GM21367 (cell line): Measurements from ENCODE around the gene KRT27.

Source experiments
- ATAC-seq: cut with Tn5 transposase; IDR thresholded peaks from one replicate; pipeline ENCODE4 v1.9.1; 2021; ENCODE audit not compliant: unreplicated experiment

KRT27 gene

DNA sequence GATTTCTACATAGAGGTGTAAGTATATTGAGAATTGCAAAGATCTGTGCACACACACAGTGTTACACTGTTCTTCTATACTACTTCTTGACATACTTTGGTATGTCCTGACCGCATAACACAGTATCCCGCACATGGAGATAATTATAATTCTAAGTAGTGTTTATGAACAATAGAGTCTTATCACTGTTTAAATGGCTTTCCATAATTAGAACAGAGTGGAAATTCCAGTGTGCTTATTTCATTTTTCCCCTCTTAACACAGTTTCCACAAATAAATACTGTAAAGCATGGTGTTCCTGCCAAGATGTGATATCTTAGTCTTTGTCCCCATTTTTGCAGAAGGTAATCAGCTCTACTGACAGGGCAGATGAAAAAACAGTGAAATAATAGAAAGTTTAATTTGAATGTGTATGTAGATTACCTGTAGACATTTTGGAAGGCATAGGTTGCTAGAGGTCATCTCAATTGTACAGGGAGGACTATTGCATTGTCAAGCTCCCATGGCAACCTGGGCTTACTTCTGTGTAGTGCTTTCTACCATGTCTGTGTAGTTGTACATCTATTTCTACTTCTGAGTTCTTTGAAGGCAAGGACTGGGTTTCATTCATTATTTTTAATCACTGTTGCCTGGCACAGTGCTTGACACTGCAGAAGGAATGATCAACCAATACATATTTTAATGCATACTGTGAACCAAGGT lies 27.5 kb upstream of the KRT27 start:
- ATAC-seq = no peak

DNA sequence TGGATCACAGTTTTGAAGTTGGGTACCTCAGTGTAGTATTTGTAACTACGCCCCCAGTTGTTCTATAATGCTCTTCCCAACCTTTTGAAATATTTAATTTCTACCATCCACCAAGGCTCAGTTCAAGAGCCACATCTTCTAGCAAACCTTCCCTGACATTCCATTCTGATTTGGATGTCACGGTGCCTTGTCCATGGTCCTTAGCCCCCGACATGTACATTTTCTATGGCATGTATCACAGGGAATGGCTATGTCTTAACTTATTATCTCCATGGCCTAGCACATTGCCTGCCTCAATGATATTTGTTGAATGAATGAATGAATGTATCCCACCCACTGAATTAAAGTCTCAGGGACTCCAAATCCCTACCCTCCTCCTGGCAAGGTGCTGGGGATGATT lies 23.8 kb upstream of the KRT27 start:
- no peak for ATAC-seq

DNA sequence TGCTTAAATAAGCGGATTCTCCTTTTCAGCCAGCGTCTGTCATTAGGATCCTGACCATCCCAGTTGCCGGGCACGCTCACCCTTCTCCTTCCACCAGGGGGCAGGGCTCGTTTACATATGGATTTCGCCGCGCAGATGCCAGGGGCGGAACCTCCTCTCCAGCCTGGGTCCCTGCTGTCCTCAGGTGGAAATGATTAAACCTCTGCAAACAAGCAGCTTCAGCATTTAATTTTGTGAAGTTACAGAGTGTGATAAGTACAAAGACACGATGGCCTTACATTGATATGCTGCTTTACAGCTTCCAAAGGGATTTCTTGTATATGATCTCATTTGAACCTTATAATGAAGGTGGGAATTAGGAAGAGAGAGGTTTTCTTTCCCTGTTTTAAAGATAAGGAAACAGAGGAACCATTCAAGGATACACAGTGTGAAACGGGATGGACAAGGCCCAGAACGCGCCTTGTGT lies 21.3 kb upstream of the KRT27 start:
- ATAC-seq = no peak

DNA sequence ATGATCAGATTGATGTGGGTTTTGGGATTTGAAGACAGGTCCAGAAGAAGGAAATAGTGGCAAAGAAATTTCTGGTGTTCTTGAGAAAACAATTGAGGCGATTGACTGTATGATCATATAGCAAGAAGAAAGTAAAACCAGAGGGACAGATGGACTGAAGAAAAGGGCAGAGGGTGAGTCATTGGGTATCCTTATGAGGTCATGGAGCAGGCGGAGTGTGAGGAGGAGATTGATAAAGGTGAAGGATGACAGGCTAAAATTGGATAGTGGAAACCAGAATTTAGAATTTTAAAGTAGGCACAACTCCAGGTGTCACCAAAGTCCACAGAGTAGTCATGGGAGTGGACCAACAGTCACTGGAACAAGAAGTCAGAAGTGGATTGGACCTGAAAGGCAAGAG lies 18.8 kb upstream of the KRT27 start:
- ATAC-seq = no peak

DNA sequence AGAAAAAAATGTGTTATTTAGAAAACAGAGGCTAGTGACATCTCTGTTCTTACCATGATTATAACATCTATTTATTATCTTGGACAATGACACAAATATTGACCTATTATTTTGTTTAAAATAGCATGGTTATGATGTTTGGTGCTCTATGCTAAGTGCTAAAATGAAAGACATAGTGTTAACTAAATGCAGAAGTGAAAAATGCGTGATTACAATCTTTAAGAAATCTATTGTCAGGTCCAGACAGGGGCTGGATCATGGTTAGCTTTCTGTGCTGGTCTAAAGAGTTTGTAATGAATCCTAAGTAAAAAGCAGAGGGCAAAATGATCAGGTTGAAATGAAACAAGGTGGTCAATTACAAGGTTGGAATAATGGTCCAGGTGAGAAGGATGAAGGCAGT lies 18.0 kb upstream of the KRT27 start:
- no peak for ATAC-seq

DNA sequence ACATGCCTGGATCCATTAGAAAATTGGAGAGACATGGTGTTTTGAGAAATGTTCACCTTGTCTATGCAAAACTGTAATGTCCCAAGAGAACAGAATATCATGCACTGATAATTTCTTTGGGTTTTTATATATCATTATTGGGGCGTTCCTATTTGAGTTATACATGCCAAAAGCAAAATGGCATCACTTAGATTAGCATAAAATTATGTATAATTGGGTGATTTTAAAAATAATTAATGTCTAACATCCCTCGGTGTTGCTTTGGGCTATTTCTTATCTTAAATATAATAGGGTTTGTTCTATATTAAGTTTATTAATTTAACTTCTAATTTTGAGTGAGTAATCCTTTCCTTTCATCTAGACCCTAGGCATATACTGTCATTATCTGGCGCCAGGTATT lies 17.5 kb upstream of the KRT27 start, which contains the start of gene KRT28:
Gene KRT28, minus strand, starts transcription at position 101 of the 400 bp plus-strand sequence. Its CDS starts 66 bp downstream, at position 35.
- no peak for ATAC-seq

DNA sequence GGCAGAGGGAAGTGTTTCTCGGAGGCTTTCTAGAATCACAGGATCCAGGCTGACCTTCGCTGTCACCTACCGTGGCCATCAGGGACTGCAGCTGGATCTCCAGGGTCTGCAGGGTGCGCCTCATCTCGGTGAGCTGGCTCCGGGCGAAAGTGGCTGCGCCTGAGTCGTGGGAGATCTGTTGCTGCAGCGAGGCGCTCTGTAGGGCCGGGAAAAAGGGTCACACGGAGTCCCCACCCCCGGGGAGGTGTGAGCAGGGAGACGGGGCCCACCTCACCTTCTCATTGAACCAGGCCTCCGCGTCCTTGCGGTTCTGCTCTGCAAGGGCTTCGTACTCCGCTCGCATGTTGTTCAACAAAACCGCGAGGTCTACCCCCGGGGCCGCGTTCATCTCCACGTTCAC lies 14.5 kb upstream of the KRT27 start:
- no peak for ATAC-seq

DNA sequence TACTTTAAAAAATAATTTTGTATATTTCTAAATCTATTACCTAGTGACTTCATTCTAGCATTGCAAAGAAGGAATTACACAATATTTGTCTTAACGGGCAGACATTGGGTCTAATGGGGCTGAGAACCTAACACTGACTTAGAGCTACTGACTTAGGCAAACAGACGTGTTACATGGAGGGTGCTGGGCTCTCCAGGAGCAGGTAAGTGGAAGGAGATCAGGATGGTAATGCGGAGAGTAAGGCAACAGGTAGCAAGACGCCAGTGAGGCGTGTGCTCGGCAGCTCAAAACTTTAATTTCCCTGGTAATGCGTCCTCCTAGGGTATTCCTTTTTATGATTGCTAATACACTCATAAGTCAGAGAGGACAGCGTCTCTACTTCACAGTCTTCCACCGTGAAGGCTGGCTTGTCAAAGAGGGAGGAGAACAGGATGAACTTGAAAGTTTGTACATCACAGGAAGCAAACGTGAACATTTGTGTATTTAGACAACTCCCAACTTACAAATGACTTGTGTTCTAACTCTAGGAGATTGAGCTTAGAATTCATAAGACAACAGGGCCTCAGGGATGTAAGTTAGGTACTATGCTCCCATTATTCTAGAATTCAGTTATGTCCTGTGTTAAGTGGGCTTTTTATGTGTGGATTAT lies 12.8 kb upstream of the KRT27 start:
- no peak for ATAC-seq

DNA sequence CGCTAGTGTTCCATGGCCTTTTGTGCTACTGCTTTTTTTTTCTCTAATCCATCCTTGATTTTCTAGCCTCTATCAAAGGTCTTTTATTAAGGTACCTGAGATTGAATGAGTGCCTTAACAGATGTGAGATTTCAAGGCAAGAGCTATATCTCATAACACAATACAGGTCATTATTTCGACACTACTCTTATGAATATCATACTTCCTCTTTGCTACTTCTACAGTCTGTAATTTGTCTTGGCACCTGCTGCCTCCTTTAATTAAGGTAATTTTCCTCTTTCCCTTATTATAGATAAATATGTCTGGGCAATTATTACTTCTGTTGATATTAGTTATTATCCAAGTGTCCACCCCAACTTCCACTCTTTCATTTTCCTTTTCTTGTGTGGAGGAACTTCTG lies 12.1 kb upstream of the KRT27 start:
- no peak for ATAC-seq

DNA sequence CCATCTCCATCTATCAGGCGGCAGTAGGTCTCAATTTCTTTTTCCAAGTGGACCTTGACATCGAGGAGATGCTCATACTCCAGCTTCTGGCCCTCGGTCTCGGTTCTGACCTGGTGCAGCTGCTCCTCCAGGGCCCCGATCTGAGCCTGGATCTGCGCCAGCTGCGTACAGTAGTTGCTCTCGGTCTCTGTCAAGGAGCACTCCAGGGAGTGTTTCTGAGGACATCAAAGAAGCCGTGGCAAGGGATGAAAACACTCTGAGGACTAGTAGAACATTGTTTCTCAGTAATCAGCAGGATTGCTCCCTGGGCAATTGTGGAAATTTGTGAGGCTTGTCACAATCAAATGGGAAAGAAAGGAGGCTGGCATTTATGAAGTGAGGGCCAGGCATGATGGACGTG lies 11.5 kb upstream of the KRT27 start:
- no peak for ATAC-seq

DNA sequence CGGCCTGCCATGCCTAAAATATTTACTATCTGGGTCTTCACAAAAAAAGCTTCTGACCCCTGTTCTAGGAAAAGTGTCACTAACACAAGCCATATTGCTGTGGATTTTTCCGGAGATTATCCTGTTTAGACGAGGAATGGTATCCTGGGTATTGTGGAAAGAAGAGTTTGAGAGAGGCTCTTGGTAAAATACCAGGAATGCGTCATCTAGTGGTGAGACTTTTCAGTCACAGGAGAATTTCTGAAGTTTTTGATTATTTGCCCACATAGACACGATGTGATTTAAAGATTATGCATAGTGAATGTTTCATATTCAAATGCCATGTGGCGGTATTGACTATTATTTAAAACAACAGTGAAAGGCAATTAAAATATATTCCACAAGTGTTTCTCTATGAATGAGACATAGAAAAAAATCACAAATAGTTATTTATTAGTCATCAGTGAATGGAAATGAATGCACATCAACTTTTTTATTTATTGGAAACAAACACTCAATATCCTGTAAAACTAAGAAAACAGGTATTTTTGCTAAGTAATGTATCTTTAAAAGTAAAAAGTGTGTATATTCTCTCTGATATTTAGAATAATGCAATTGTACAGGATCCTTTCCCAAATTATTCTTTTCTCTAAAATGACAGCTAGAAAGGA lies 9.6 kb upstream of the KRT27 start:
- no peak for ATAC-seq

DNA sequence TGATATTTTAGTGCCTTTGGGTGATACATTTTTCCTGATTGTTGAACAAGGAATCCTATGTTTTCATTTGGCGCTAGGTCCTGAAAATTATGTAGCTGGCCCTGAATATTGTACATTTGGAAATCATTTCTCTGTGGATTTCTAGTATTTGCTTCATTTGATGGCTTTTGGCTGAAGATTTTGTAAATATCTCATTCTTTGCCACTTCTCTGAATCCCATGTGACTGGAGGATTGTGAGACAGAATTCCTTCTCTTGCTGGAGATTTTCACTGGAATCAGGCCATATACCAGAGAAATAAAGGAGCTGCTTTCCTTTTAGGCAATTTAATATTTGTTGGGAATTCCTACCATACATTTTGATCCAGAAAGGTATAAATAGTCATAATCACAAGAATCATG lies 8.8 kb upstream of the KRT27 start:
- no peak for ATAC-seq

DNA sequence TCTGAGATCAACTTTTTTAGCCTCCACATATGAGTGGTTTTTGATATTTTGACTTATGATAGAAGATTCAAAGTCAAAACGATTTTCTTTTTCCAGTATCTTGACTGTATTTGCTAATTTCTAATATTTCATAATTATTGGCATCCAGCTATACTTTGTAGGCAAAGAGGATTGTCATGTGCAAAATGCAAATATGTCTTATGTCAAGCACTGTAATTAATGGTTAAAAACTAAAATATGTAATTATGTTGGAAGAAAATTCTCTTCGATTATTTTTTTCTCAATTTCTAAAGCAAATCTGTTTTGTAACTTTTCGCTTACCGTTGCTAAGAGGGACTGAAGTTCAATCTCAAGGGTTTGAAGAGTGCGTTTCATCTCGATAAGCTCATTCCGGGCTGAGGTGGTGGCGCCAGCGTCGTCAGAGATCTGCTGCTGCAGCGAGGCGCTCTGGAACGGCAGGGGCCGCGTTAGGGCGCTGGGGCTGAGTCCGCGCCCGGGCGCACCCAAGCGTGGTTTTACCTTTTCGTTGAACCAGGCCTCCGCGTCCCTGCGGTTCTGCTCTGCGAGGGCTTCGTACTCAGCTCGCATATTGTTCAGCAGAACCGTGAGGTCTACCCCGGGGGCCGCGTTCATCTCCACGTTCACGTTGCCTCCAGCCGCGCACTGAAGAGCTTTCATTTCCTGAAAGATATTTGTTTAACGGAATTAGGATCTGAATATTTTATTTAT lies 3.0 kb downstream of the KRT27 start:
- no peak for ATAC-seq

DNA sequence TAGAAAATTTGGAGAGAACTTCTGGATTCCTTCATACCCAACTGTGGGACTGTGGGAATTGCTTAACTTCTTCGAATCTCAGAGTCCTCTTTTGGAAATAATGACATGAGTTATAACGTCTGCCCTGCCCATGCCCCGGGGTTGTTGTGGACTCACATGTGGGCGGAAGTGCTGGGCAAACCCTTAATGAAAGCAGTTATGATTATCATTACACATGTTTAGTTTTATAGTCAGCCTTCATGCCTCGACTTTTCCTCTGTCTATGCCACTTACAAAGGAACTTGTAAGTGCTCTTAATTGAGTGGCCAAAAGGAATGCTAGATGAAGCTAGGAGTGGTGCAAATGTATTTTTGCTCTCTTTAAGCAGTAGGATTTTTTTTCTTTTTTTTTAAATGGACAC lies 3.9 kb downstream of the KRT27 start:
- ATAC-seq = no peak

DNA sequence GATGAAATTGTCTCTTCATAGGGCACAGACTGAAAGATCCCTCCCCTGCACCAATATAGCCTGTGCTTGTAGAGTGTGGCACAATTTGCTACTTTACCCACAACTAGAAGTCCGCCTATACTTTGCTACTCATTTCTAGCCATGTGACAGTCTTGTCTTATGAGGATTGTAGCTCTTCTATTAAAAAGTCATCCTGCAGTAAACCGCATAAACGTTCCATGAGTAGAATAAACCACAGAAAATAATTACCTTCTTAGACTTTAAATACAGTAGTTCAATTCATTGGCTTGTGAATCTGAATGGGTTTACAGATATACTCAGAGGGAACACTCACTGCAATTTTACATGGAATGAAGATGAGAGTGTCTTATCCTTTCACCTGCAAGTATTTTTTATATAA lies 4.4 kb downstream of the KRT27 start:
- no peak for ATAC-seq

DNA sequence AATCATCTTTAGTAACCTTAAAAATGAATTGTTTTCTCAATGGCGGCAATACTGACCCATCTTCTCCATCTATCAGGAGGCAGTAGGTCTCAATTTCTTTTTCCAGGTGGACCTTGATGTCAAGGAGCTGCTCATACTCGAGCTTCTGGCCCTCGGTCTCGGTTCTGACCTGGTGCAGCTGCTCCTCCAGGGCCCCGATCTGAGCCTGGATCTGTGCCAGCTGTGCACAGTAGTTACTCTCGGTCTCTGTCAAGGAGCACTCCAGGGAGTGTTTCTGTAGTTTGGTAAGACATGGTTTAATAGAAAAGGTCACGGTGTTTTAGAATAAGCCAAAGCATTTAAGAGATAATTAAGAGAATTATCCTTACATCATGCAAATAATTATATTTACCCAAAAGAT lies 4.9 kb downstream of the KRT27 start:
- no peak for ATAC-seq

DNA sequence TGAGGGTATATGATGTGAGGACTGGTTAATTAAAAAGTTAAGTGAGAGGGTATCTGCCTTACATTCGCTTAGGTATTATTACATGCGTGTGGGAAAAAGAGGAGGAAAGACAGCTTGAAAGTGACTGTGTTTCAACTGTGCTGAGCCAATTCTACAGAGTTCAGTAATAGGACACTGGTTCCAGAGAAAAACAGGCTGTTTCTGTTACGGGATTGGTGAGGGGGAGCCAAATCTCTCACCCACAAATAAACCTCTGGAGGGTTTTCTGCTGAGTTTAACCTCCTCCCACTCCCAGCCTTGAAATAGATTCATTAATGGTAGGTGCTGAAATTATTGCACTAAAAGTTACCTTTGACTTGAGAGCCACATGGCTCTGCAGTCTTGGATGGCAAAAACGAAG lies 6.4 kb downstream of the KRT27 start:
- no peak for ATAC-seq

DNA sequence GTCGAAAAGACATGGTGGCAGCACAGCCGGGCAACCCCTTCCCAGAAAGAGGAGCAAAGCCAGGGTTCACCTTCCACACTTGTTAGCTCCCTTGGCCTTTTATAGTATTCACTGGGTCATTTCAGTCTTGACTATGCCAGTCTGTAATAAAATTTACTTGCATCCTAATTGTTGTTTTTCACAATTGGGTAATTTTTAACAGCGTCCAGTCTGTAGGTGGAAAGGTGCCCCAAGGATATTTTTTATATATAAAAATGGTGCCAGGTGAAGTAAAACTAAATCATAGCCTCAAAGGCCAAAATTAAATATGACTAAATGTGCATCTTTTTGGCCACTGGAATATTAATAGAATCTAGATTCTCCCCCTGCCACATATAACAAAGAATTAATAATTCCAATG lies 10.2 kb downstream of the KRT27 start, which contains the start of gene KRT26:
Gene KRT26, minus strand, starts transcription at position 101 of the 400 bp plus-strand sequence. Its CDS starts 88 bp downstream, at position 13.
- ATAC-seq = no peak

DNA sequence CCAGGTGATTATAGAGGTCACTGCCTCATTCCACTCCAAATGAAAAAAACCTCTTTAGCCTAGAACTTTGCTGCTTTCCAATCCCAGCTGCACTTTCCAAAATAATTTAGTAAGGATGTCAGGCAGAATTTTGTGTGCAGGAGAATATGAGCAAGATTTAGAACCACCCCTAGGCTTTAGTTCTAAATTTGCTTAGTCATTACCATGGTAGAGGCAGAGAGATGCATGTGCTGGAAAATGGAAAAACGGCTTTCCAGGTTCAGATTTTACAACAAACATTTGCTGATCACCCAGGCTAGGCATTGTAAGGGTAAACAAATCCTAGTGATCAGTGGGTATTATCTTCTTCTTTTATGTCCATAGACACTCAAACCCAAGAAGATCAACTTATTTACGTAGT lies 16.7 kb downstream of the KRT27 start:
- no peak for ATAC-seq

DNA sequence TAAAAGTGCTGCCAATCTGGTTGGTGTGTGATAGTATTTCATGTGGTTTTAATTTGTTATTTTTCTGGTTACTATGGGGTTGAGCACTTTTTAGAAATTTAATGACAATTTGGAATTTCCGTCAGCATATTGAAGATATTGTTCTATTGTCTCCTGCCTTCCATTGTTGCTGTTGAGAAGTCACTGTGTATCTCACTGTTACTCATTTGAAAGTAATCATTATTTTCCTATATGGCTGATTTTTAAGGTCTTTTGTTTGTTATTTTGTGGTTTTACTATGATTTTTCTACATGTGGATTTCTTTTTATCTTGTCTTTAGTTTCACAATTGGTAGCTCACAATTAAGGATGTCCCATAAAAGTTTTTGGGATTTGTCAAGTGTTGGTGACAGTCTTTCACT lies 18.6 kb downstream of the KRT27 start:
- ATAC-seq = no peak
